NCI-H510A treated with DMSO at 0.1 percent for 48 hours (cell line): ENCODE data around the gene DPM3.
"Not testable (repeated sequence)": the region's sequence is repeated elsewhere in the genome, so short reads cannot be mapped to it uniquely, and the experiment has no call there.

Experiments
- DNase-seq: peaks from one replicate; lab custom pipeline; 2025; lab: John Stamatoyannopoulos, UW

Gene DPM3

GRCh38 chr1:155158991-155159390 is 18.7 kb upstream of the DPM3 start:
- no peak for DNase-seq

DNA sequence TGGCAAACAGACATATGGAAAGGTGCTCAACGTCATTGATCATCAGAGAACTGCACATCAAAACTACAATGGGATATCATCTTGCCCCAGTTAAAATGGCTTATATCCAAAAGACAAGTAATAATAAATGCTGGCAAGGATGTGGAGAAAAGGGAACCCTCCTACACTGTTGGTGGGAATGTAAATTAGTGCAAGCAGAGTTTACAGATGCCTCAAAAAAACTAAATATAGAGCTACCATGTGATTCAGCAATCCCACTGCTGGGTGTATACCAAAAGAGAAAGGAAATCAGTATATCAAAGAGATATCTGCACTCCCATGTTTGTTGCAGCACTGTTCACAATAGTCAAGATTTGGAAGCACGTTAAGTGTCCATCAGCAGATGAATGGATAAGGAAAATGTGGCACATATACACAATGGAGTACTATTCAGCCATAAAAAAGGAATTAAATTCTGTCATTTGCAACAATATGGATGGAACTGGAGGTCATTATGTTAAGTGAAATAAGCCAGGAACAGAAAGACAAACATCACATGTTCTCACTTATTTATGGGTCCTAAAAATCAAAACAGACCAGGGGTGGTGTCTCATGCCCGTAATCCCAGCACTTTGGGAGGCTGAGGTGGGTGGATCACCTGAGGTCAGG is 15.8 kb upstream of the DPM3 start:
- DNase-seq: not testable (repeated sequence)

- no peak for DNase-seq
Measured at GRCh38 chr1:155145491-155145890, 5.2 kb upstream of the DPM3 start.

- no peak for DNase-seq
Measured at GRCh38 chr1:155141749-155142148, 1.4 kb upstream of the DPM3 start.

DNA sequence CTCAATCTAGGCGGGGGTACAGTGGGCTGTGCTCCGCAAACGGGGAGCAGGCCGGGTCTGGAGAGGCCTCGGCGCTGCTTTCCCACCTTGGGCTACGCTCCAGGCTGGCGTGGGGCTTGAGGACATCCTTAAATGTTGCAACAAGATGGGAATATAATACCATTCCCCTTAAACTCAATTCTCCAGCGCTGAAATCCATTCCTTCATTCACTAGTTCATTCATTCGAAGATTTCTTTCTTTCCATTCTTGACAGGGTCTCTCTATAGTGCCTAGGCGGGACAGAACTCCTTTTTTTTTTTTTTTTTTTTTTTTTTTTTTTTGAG is 261 bp upstream of the DPM3 start:
- no peak for DNase-seq

DNA sequence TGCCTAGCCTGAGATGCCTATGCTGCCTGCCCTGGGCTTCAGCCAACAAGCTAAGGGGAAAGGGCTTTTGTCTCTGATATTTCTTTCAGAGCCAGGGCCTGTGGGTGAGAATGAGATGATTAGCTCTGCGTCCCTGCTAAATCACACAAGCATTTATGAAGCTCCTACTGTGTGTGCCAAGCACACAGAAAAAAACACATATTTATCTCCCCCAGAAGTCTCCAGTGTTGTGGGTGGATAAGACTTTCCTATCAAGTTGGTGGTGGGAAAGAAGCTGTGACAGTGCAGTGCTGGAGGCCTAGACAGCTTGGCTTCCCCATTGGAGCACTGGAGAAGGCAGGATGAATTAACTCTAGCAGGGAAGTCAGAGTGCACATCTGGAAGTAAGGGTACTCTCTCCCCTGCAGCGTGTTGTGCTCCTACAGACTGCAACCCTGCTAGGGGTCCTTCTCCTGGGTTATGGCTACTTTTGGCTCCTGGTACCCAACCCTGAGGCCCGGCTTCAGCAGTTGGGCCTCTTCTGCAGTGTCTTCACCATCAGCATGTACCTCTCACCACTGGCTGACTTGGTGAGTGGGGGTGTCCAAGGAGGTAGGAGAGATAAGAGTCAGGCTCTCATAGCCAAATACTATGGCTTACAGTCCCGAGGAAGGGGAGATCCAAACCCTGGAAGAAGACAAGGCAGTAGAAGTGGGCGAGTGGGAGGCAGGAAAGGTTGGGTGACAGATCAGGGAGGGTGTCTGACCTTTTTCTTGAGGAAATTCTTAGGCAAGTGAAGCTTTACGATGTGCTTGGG is 3.0 kb downstream of the DPM3 start:
- DNase-seq: no peak

DNA sequence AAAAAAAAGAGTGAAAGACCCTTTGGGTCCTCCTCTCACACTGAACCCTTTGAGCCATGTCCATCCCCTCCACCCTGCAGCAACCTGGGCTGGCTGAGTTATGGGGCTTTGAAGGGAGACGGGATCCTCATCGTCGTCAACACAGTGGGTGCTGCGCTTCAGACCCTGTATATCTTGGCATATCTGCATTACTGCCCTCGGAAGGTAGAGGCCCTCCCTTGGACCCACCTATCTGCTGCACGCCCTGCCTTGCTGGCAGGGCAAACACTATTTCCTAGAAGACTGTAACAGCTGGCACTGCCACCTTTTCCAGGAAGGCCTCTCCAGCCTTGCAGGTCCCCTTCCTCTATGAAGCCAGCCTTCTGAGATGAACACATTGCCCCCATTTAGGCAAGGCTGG is 3.6 kb downstream of the DPM3 start:
- DNase-seq: peak; percentile 7

DNA sequence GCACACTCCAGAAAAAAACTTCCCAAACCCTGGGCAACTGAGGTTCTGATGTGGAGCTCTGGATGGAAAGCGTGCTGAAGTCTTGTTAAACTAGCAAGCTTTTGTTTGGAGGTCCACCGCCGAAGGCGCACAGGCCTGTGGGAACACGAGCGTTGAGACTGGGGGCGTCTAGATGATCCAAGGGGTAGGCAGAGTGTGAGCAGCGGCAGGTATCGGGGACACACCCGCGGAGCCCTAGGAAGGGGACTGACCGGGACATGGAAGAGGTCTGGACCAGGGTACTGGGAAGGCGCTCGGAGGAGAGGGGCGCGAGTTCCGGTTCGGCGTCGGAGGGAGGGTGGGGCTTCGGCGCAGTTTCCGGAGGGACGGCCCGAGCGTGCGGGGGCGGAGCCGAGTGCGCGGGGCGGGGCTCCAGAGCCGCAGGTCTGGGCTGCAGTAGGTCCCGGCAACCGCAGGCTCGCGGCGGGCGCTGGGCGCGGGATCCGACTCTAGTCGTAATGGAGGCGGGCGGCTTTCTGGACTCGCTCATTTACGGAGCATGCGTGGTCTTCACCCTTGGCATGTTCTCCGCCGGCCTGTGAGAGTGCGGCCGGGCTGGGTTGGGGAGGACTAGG is 4.8 kb downstream of the DPM3 start, which contains the start of gene SLC50A1:
Gene SLC50A1, plus strand, starts transcription at position 438 of the 614 bp plus-strand sequence. Its CDS starts 60 bp downstream, at position 498.
- DNase-seq: peak; percentile 91

- peak; percentile 43 for DNase-seq
Measured at GRCh38 chr1:155134880-155135414, 5.4 kb downstream of the DPM3 start.

DNA sequence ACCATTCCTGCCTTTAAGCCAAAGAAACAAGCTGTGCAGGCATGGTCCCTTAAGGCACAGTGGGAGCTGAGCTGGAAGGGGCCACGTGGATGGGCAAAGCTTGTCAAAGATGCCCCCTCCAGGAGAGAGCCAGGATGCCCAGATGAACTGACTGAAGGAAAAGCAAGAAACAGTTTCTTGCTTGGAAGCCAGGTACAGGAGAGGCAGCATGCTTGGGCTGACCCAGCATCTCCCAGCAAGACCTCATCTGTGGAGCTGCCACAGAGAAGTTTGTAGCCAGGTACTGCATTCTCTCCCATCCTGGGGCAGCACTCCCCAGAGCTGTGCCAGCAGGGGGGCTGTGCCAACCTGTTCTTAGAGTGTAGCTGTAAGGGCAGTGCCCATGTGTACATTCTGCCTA is 6.0 kb downstream of the DPM3 start:
- no peak for DNase-seq

DNA sequence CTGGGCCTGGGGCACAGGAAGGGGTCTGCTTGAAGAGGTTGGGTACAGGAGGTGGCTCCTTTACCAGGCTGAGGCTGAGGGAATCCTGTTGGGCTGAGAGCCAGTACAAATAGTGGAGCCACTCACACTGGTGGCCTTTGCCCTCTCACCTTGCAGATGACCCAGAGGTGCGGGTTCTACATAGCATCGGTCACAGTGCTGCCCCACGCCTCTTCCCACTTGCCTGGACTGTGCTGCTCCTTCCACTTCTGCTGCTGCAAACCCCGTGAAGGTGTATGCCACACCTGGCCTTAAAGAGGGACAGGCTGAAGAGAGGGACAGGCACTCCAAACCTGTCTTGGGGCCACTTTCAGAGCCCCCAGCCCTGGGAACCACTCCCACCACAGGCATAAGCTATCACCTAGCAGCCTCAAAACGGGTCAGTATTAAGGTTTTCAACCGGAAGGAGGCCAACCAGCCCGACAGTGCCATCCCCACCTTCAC is 6.5 kb downstream of the DPM3 start:
- no peak for DNase-seq

DNA sequence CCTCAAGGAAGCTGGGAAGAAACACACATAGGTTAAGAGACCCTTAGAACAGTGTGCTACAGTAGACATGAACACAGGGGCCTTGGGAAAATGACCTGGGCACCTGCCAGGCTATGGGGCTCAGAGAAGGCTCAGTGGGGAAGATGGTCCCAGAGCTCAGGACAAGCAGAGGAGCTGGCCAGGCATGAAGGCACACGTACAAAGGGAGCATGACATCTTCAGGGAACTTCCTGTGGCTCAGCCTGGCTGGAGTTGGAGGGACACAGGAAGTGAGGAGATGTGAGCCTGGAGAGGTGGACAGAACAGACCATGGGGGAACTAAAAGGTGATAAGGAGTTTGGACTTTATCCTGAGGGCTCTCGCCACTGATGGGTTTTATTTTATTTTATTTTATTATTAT is 8.5 kb downstream of the DPM3 start:
- no peak for DNase-seq

GRCh38 chr1:155131285-155131684 is 9.0 kb downstream of the DPM3 start:
- DNase-seq: no peak

- DNase-seq: no peak
Measured at GRCh38 chr1:155130272-155131006, 9.9 kb downstream of the DPM3 start.

DNA sequence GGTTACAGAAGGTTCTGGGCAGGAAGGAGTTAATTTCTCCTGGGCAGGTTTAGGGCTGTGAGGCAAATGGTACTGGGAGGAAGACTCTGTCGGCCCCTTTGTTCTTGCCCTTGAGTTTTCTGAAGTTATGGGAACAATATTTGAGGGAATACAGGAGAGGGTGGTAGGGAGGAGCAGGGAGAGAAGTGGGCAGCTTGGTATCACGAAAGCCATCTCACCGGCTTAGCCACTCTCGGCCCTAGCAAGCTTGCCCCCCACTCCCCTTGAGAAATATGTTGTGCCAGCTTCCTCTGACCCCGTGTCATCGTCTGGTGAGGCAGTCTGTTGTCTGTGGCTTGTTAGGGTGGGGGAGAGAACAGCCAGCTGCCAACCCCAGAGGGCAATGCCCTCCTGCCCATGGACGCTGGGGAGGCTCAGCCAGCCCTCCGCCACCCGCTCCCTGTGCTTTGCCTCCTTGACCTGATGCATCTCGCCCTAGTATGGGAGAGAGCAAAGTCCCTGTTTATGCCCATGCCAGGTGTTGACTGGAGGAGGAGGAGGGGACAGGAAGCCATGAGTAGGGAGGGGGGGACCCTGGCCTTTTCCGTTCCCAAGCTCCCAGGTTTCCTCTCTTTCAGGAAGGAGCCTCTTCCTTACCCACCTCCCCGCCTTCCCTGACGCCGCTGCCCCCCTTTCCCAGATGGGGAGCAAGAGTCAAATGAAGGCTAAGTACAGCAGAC is 11.4 kb downstream of the DPM3 start:
- DNase-seq: peak; percentile 77

DNA sequence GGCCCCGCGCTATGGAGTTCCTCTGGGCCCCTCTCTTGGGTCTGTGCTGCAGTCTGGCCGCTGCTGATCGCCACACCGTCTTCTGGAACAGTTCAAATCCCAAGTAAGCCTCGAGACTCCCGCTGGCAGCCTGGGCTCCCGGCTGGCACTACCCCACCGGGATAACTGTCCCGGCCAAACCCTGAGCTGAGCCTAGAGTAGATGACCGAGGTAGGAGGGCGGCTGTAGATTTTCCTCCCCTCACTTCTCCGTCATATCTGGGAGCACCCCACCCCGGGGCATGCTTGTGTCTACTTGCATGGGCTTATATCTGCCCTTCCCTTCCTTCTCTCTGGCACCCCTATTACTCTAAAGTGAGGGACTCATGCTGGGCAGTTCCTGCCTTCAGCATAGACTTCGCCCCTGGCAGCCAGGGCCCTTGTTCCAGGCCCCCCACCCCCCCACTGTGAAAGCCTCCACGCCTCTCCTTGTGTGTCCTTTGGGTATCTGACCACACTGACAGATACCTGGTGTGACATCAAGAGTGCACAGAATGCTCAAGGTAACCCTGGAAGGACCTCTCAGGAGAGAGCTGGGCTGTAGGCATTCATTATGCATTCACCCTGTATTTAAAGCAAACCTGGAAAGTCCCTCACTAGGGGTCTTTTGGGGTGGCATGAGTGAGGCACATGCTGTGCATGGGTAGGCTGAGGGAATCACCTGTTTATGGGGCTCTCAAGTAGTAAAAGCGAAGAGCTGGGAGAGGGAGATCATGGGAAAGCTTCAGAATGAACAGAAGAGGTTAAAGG is 12.2 kb downstream of the DPM3 start:
- no peak for DNase-seq

DNA sequence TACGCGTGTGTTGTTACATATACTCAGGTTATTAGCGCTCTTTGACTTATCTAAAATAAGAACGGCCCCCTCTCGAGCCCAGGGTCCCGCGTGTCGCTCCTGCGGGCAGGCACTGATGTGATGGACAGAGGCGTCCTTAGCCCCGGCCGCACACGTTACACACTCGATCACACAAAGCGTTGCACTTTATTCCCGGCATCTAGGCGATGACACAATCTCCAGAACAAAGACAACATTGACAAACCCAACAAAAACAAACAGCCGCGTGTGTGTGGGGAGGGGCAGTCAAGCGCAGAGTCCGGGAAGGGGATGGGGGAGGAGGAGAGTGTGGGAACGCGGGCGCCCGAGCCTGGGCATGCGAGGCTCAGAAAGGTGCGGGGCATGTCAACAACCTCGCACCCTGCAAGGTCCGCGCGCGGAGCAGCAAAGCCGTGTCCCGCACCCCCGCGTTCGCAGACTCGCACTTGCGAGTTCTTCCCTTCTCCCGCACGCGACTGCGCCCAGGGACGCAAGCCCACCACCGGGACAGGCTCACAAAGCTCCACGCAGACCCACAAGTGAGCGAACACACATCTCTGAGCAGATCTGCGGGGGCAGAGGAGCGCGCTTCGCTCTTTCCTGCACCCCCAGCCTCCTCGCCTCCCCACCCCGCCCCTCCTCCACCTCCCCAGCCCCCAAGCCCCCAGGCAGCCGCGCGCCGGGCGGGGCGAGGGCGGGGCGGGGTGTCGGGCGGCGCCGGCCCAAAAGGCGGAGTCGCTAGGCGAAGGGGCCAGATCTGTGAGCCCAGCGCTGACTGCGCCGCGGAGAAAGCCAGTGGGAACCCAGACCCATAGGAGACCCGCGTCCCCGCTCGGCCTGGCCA is 13.0 kb downstream of the DPM3 start, which contains the start of gene EFNA1:
Gene EFNA1, plus strand, starts transcription at position 772 of the 862 bp plus-strand sequence. CDS start 102 bp downstream, outside the sequence.
- DNase-seq: peak; percentile 59

DNA sequence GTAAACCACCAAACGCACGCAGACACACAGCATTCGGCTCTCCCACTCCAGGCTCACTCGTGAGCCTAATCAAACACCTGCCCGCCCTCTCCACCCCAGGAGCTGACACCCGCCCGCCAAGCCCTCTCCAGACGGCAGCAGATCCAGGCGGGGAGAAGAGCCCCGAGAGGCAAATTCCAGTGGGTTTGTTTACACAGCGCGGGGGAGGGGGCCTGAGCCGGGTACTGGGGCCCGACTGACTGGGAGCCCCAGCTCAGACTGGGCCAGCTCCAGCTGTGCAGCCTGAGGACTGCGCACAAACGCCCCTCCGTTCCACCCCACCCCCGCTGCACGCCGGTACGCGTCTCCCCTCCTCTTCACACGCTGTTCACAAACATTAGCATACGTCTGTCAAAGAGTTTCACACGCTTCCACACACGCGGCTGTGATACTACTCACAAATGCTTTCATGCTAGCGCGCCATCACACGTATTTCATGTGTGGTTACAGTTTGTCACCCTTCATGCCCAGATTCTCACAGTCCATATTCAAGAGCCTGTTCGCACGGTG is 13.7 kb downstream of the DPM3 start:
- peak; percentile 53 for DNase-seq

GRCh38 chr1:155125946-155126555 is 14.3 kb downstream of the DPM3 start:
- peak; percentile 53 for DNase-seq
